Peyer's patch (tissue), 4 donors: ENCODE measurements around the gene JDP2.

Source experiments
- CTCF ChIP-seq, 6 experiments: fragments of 450-650 bp in 4 of 6; fragments of 200-600 bp in 2 of 6; sonication (generic) in 1 of 6; IDR thresholded peaks; one replicate each; pipeline ENCODE4 v1.5.1; 2017 to 2019; ENCODE audit warnings: antibody characterized with exemption in 6 of 6, mild to moderate bottlenecking in 3 of 6, moderate library complexity in 1 of 6
- POLR2A ChIP-seq, 2 donors: fragments of 450-650 bp; IDR thresholded peaks; one replicate each; pipeline ENCODE4 v1.5.1; 2017; ENCODE audit warnings: antibody characterized with exemption in 2 of 2, mild to moderate bottlenecking in 2 of 2, moderate library complexity in 2 of 2

- TF ChIP-seq POLR2A (IDR thresholded peaks at IDR 0.05) (no peak), CTCF (IDR thresholded peaks at IDR 0.05) (no peak)
Observed at GRCh38 chr14:75406102-75406501, 21.7 kb upstream of the JDP2 start.
